CD14-positive monocyte (primary cell): ENCODE measurements around the gene ATXN2L. TPM values are rescaled to one million over a fixed set of nuclear protein-coding genes. Genes with fewer than 3 reads are reported as not detected.

ENCODE experiments used
- DNase-seq, 3 donors: peaks; one replicate each; pipeline ENCODE4 v3.0.0-alpha.2; 2011 to 2022
- H2AFZ ChIP-seq: 2 replicates; pipeline ENCODE4 v1.6.0; 2012; ENCODE audit warnings: mild to moderate bottlenecking, low read depth, low read length, inconsistent platforms; ENCODE audit not compliant: insufficient read depth, poor library complexity, severe bottlenecking
- H3K27ac ChIP-seq, 2 donors: 1 replicate in 1 of 2; 2 replicates in 1 of 2; pipeline ENCODE4 v1.5.1; 2012 to 2013; ENCODE audit warnings: low read length in 2 of 2, control low read depth in 1 of 2, inconsistent platforms in 1 of 2, low read depth in 1 of 2, mild to moderate bottlenecking in 1 of 2
- H3K27me3 ChIP-seq, 2 donors: one replicate each; pipeline versions ENCODE4 v1.6.0 to v1.6.1; 2011 to 2013; ENCODE audit warnings: low read length in 2 of 2; ENCODE audit not compliant: control insufficient read depth in 2 of 2, insufficient read depth in 2 of 2
- H3K36me3 ChIP-seq, 2 donors: replicated peaks in 1 of 2; 1 replicate in 1 of 2; 2 replicates in 1 of 2; pipeline versions ENCODE4 v1.5.1 to v1.6.1; 2012 to 2013; ENCODE audit warnings: low read length in 2 of 2, control low read depth in 1 of 2, inconsistent platforms in 1 of 2, mild to moderate bottlenecking in 1 of 2; ENCODE audit not compliant: insufficient read depth in 2 of 2, control insufficient read depth in 1 of 2
- H3K4me1 ChIP-seq, 2 donors: 1 replicate in 1 of 2; 2 replicates in 1 of 2; pipeline versions ENCODE4 v1.5.1 to v1.6.1; 2012 to 2013; ENCODE audit warnings: low read length in 2 of 2, control low read depth in 1 of 2, inconsistent platforms in 1 of 2, mild to moderate bottlenecking in 1 of 2, moderate library complexity in 1 of 2; ENCODE audit not compliant: insufficient read depth in 2 of 2, control insufficient read depth in 1 of 2
- H3K4me2 ChIP-seq: replicated peaks from 2 replicates; pipeline ENCODE3; 2012; ENCODE audit warnings: low read length, moderate library complexity, mild to moderate bottlenecking; ENCODE audit not compliant: poor library complexity, severe bottlenecking; ENCODE audit errors: extremely low read depth
- H3K4me3 ChIP-seq, 3 experiments: fragments of 200-600 bp in 1 of 3; sonication (generic) in 1 of 3; replicated peaks in 1 of 3; 1 replicate in 2 of 3; 2 replicates in 1 of 3; pipeline ENCODE4 v1.5.1; 2011 to 2013; ENCODE audit warnings: low read length in 3 of 3, mild to moderate bottlenecking in 3 of 3, control low read depth in 2 of 3, low read depth in 2 of 3, inconsistent platforms in 1 of 3, moderate library complexity in 1 of 3
- H3K79me2 ChIP-seq: 2 replicates; pipeline ENCODE4 v1.6.0; 2012; ENCODE audit warnings: mild to moderate bottlenecking, control low read depth, inconsistent platforms, low read length, moderate library complexity; ENCODE audit not compliant: insufficient read depth
- H3K9ac ChIP-seq: 2 replicates; pipeline ENCODE4 v1.6.0; 2017; ENCODE audit warnings: low read length, mild to moderate bottlenecking; ENCODE audit not compliant: insufficient read depth, poor library complexity, severe bottlenecking
- H3K9me3 ChIP-seq, 2 donors: replicated peaks in 1 of 2; 1 replicate in 1 of 2; 2 replicates in 1 of 2; pipeline versions ENCODE4 v1.5.1 to v1.6.1; 2012 to 2013; ENCODE audit warnings: low read length in 2 of 2, control low read depth in 1 of 2; ENCODE audit not compliant: control insufficient read depth in 1 of 2, insufficient read depth in 1 of 2
- H4K20me1 ChIP-seq: 2 replicates; pipeline ENCODE4 v1.6.0; 2012; ENCODE audit warnings: mild to moderate bottlenecking, low read length, control low read depth, moderate library complexity; ENCODE audit not compliant: insufficient read depth
- H3K27ac Mint-ChIP-seq, 7 donors: one replicate each; pipeline ENCODE4 v1.8.0; 2020; ENCODE audit warnings: mild to moderate bottlenecking in 7 of 7, mixed read lengths in 7 of 7, moderate library complexity in 6 of 7, inconsistent platforms in 2 of 7
- H3K27me3 Mint-ChIP-seq, 3 donors: one replicate each; pipeline ENCODE4 v1.8.0; 2021 to 2022; ENCODE audit warnings: low read depth in 3 of 3, mild to moderate bottlenecking in 3 of 3, mixed read lengths in 3 of 3, moderate library complexity in 3 of 3, inconsistent platforms in 1 of 3
- H3K36me3 Mint-ChIP-seq, 2 donors: one replicate each; pipeline ENCODE4 v1.8.0; 2020; ENCODE audit warnings: mixed read lengths in 2 of 2, inconsistent platforms in 1 of 2, mild to moderate bottlenecking in 1 of 2
- H3K4me1 Mint-ChIP-seq: one replicate; pipeline ENCODE4 v1.8.0; 2020; ENCODE audit warnings: mild to moderate bottlenecking, mixed read lengths
- H3K4me3 Mint-ChIP-seq, 2 donors: one replicate each; pipeline ENCODE4 v1.8.0; 2020; ENCODE audit warnings: mild to moderate bottlenecking in 2 of 2, mixed read lengths in 2 of 2, moderate library complexity in 1 of 2
- H3K9me3 Mint-ChIP-seq, 7 donors: one replicate each; pipeline ENCODE4 v1.8.0; 2020 to 2022; ENCODE audit warnings: mixed read lengths in 7 of 7, mild to moderate bottlenecking in 6 of 7, moderate library complexity in 6 of 7, inconsistent platforms in 2 of 7
- WGBS: methylation state at CpG from one replicate; pipeline ENCODE4 v1.1.5; 2013; ENCODE audit warnings: missing lambda C conversion rate; ENCODE audit not compliant: insufficient coverage; 5-methylcytosine and 5-hydroxymethylcytosine counted together
- intact Hi-C, 2 donors: fragments of 100-400 bp; cut with micrococcal nuclease; formaldehyde crosslinking; loops; one replicate each; pipeline versions ENCODE4 v1.15.0 to v1.15.1; 2023
- polyA plus RNA-seq, 3 donors: library from polyadenylated mRNA; depleted of rRNA in 1 of 3; unstranded in 2 of 3; stranded (reverse) in 1 of 3; fragments of 300-500 nt in 2 of 3; fragments of >200 nt in 1 of 3; fragmentation: Illumina TruSeq in 2 of 3; gene quantifications; 1 replicate in 2 of 3; 2 replicates in 1 of 3; pipeline ENCODE4 v1.2.3, GENCODE V29; 2012 to 2021
- TF ChIP-seq, protein P1 (sequence below): fragments of 200-600 bp; IDR thresholded peaks from one replicate; pipeline ENCODE4 v1.8.0; 2022; ENCODE audit warnings: antibody characterized with exemption, mild to moderate bottlenecking

Gene ATXN2L
- polyA plus RNA-seq, 3 donors: 4.8 to 118 (median 10.2) TPM

- H3K4me3 Mint-ChIP-seq: no peak overlapping the region
- H3K9me3 Mint-ChIP-seq: peaks cover 0 to 1% (median 0%) of the 10 kb centered on the region in 7 donors
- no peaks in the 10 kb centered on the region for H3K4me1 ChIP-seq
- H3K4me2 ChIP-seq: no peak overlapping the region
- no peaks in the 10 kb centered on the region for H3K9me3 ChIP-seq
- DNase-seq: no peak
- H3K4me1 Mint-ChIP-seq: no peaks in the 10 kb centered on the region
- peak overlapping the region in 2 of 7 donors; percentile 9 to 43 for H3K27ac Mint-ChIP-seq
- no peak overlapping the region for H3K4me3 ChIP-seq
- TF ChIP-seq, protein P1, sequence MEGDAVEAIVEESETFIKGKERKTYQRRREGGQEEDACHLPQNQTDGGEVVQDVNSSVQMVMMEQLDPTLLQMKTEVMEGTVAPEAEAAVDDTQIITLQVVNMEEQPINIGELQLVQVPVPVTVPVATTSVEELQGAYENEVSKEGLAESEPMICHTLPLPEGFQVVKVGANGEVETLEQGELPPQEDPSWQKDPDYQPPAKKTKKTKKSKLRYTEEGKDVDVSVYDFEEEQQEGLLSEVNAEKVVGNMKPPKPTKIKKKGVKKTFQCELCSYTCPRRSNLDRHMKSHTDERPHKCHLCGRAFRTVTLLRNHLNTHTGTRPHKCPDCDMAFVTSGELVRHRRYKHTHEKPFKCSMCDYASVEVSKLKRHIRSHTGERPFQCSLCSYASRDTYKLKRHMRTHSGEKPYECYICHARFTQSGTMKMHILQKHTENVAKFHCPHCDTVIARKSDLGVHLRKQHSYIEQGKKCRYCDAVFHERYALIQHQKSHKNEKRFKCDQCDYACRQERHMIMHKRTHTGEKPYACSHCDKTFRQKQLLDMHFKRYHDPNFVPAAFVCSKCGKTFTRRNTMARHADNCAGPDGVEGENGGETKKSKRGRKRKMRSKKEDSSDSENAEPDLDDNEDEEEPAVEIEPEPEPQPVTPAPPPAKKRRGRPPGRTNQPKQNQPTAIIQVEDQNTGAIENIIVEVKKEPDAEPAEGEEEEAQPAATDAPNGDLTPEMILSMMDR: no peak
- H3K9ac ChIP-seq: no peak overlapping the region
- peaks cover 98% of the 10 kb centered on the region for H4K20me1 ChIP-seq
- H3K27ac ChIP-seq: no peak overlapping the region
- no peak overlapping the region for H2AFZ ChIP-seq
- intact Hi-C loops: no loop called here
- H3K79me2 ChIP-seq: peaks cover 50% of the 10 kb centered on the region
- 98% methylated on average over 10 of the region's 13 CpGs for WGBS
- H3K27me3 ChIP-seq: no peaks in the 10 kb centered on the region
- peaks cover 97 to 99% of the 10 kb centered on the region in 2 donors for H3K36me3 Mint-ChIP-seq
- peaks cover 0 to 1% (median 0%) of the 10 kb centered on the region in 3 donors for H3K27me3 Mint-ChIP-seq
- peaks cover 98 to 100% of the 10 kb centered on the region in 2 donors for H3K36me3 ChIP-seq
Measured at GRCh38 chr16:28830531-28830930, 7.7 kb downstream of the ATXN2L start.

- peaks cover 86 to 95% of the 10 kb centered on the region in 2 donors for H3K36me3 Mint-ChIP-seq
- no peak overlapping the region for H3K4me3 Mint-ChIP-seq
- TF ChIP-seq, protein P1: no peak
- Histone ChIP-seq H2AFZ (no peak overlapping the region), H3K9ac (no peak overlapping the region), H3K36me3 (peaks cover 83 to 97% of the 10 kb centered on the region in 2 donors), H4K20me1 (peaks cover 87% of the 10 kb centered on the region), H3K79me2 (peaks cover 11% of the 10 kb centered on the region), H3K4me2 (no peak overlapping the region), H3K9me3 (no peaks in the 10 kb centered on the region), H3K4me1 (peaks cover 3 to 12% of the 10 kb centered on the region in 2 donors), H3K4me3 (no peak overlapping the region), H3K27me3 (no peaks in the 10 kb centered on the region), H3K27ac (no peak overlapping the region)
- WGBS: 98% methylated on average over 12 of the region's 14 CpGs
- H3K27me3 Mint-ChIP-seq: peaks cover 0 to 1% (median 0%) of the 10 kb centered on the region in 3 donors
- H3K27ac Mint-ChIP-seq: peak overlapping the region in 1 of 7 donors; percentile 18
- no peak for DNase-seq
- H3K9me3 Mint-ChIP-seq: no peaks in the 10 kb centered on the region
- intact Hi-C loops: no loop called here
- H3K4me1 Mint-ChIP-seq: peaks cover 11% of the 10 kb centered on the region
Measured at GRCh38 chr16:28834349-28834748, 11.6 kb downstream of the ATXN2L start.
